B cell (primary cell): Measurements from ENCODE around the gene ALOX12. TPM values are rescaled to one million over a fixed set of nuclear protein-coding genes. Genes with fewer than 3 reads are reported as not detected.

Source experiments
- ATAC-seq: fragments of 200-7000 bp; cut with Tn5 transposase; one replicate; pipeline ENCODE4 v1.10.0; 2021; ENCODE audit warnings: low read depth, mild to moderate bottlenecking, moderate number of reproducible peaks, moderate library complexity
- CTCF ChIA-PET: fragments of 350-600 bp; sonication (Branson Sonifier 250); formaldehyde crosslinking; loops from one replicate; lab custom pipeline; 2021; ENCODE audit warnings: antibody characterized with exemption, inconsistent platforms; lab: Charles Lee
- POLR2A ChIA-PET: fragments of 350-600 bp; sonication (Branson Sonifier 250); formaldehyde crosslinking; loops from one replicate; lab custom pipeline; 2021; ENCODE audit warnings: antibody characterized with exemption; lab: Charles Lee
- DNase-seq: peaks from one replicate; pipeline ENCODE4 v3.0.0; 2013
- H2AFZ ChIP-seq: 2 replicates; pipeline ENCODE4 v1.6.1; 2012; ENCODE audit warnings: mild to moderate bottlenecking, low read depth, low read length; ENCODE audit not compliant: insufficient read depth, poor library complexity, severe bottlenecking
- H3K27ac ChIP-seq, 2 donors: 1 replicate in 1 of 2; 2 replicates in 1 of 2; pipeline ENCODE4 v1.5.1; 2012 to 2013; ENCODE audit warnings: low read length in 2 of 2, mild to moderate bottlenecking in 2 of 2, moderate library complexity in 1 of 2
- H3K27me3 ChIP-seq, 4 experiments: fragments of 200-600 bp in 1 of 4; sonication (generic) in 1 of 4; replicated peaks in 1 of 4; 1 replicate in 2 of 4; 2 replicates in 2 of 4; pipeline versions ENCODE4 v1.6.1 to v1.7.0; 2013 to 2016; ENCODE audit warnings: low read length in 3 of 4, mild to moderate bottlenecking in 2 of 4, mixed read lengths in 1 of 4, moderate library complexity in 1 of 4; ENCODE audit not compliant: insufficient read depth in 4 of 4, control insufficient read depth in 3 of 4; ENCODE audit errors: control extremely low read depth in 1 of 4
- H3K36me3 ChIP-seq, 2 experiments: replicated peaks in 1 of 2; 1 replicate in 1 of 2; 2 replicates in 1 of 2; pipeline versions ENCODE4 v1.6.1 to v1.7.1; 2013; ENCODE audit warnings: low read length in 1 of 2; ENCODE audit not compliant: insufficient read depth in 2 of 2, control insufficient read depth in 1 of 2; ENCODE audit errors: control extremely low read depth in 1 of 2, extremely low read depth in 1 of 2
- H3K4me1 ChIP-seq, 2 donors: fragments of 200-600 bp in 1 of 2; sonication (generic) in 1 of 2; 1 replicate in 1 of 2; 2 replicates in 1 of 2; pipeline versions ENCODE4 v1.5.1 to v1.6.1; 2013 to 2017; ENCODE audit warnings: low read length in 2 of 2; ENCODE audit not compliant: control insufficient read depth in 2 of 2, insufficient read depth in 2 of 2
- H3K4me2 ChIP-seq: replicated peaks from 2 replicates; pipeline ENCODE3; 2012; ENCODE audit warnings: mild to moderate bottlenecking, low read depth, low read length; ENCODE audit not compliant: poor library complexity, severe bottlenecking
- H3K4me3 ChIP-seq, 5 experiments: fragments of 200-600 bp in 1 of 5; sonication (generic) in 1 of 5; 1 replicate in 3 of 5; 2 replicates in 2 of 5; pipeline versions ENCODE4 v1.5.1 to v1.7.0; 2011 to 2016; ENCODE audit warnings: low read length in 4 of 5, mild to moderate bottlenecking in 4 of 5, low read depth in 2 of 5, control low read depth in 1 of 5, moderate library complexity in 1 of 5; ENCODE audit not compliant: insufficient read depth in 1 of 5; ENCODE audit errors: control extremely low read depth in 1 of 5, extremely low read depth in 1 of 5
- H3K79me2 ChIP-seq: fragments of 200-600 bp; sonication (generic); one replicate; pipeline ENCODE4 v1.6.0; 2016; ENCODE audit warnings: low read length; ENCODE audit not compliant: control insufficient read depth, insufficient read depth
- H3K9ac ChIP-seq: fragments of 200-600 bp; sonication (generic); 2 replicates; pipeline ENCODE4 v1.6.1; 2017; ENCODE audit warnings: mild to moderate bottlenecking, low read length, moderate library complexity
- H3K9me3 ChIP-seq, 3 donors: one replicate each; pipeline versions ENCODE4 v1.6.1 to v1.7.1; 2013; ENCODE audit warnings: low read length in 2 of 3; ENCODE audit not compliant: control insufficient read depth in 2 of 3, insufficient read depth in 1 of 3; ENCODE audit errors: control extremely low read depth in 1 of 3
- H4K20me1 ChIP-seq: 2 replicates; pipeline ENCODE4 v1.6.0; 2012; ENCODE audit warnings: mild to moderate bottlenecking, low read length; ENCODE audit not compliant: insufficient read depth, control insufficient read depth, poor library complexity, severe bottlenecking
- H3K27ac Mint-ChIP-seq: one replicate; pipeline ENCODE4 v1.8.0; 2021; ENCODE audit warnings: mixed read lengths
- H3K27me3 Mint-ChIP-seq: one replicate; pipeline ENCODE4 v1.8.0; 2021; ENCODE audit warnings: mixed read lengths
- H3K4me1 Mint-ChIP-seq: one replicate; pipeline ENCODE4 v1.8.0; 2021; ENCODE audit warnings: mixed read lengths
- H3K4me3 Mint-ChIP-seq: one replicate; pipeline ENCODE4 v1.8.0; 2021; ENCODE audit warnings: mixed read lengths
- H3K9me3 Mint-ChIP-seq: one replicate; pipeline ENCODE4 v1.8.0; 2022; ENCODE audit warnings: mixed read lengths; ENCODE audit not compliant: insufficient read depth
- CTCF ChIP-seq: fragments of 200-600 bp; IDR thresholded peaks from one replicate; pipeline ENCODE4 v1.8.0; 2022; ENCODE audit warnings: antibody characterized with exemption, mild to moderate bottlenecking
- EZH2 ChIP-seq: IDR thresholded peaks from 2 replicates; pipeline ENCODE4 v1.6.1; 2012; ENCODE audit warnings: borderline replicate concordance, low read depth, mild to moderate bottlenecking, moderate library complexity, low read length; ENCODE audit not compliant: insufficient read depth, poor library complexity, severe bottlenecking
- WGBS: methylation state at CpG from one replicate; pipeline ENCODE4 v1.1.5; 2013; ENCODE audit warnings: missing lambda C conversion rate; ENCODE audit not compliant: insufficient coverage; 5-methylcytosine and 5-hydroxymethylcytosine counted together
- intact Hi-C: fragments of 100-400 bp; cut with micrococcal nuclease; formaldehyde crosslinking; loops from one replicate; pipeline ENCODE4 v1.10.0; 2022
- polyA plus RNA-seq: library from polyadenylated mRNA; depleted of rRNA; stranded (reverse); fragments of >200 nt; gene quantifications from 2 replicates; pipeline ENCODE4 v1.2.3, GENCODE V29; 2012
- total RNA-seq, 2 donors: library from RNA; stranded (reverse); fragments of 120-200 nt in 1 of 2; gene quantifications; 1 replicate in 1 of 2; 2 replicates in 1 of 2; pipeline versions ENCODE4 v1.2.3 to v1.2.4, GENCODE V29; 2013 to 2022

Gene ALOX12
- total and polyA plus RNA-seq, 2 donors (not counting 1 experiment from before 2014, with no cell fraction given) = 0.07 TPM; not detected in 1

DNA sequence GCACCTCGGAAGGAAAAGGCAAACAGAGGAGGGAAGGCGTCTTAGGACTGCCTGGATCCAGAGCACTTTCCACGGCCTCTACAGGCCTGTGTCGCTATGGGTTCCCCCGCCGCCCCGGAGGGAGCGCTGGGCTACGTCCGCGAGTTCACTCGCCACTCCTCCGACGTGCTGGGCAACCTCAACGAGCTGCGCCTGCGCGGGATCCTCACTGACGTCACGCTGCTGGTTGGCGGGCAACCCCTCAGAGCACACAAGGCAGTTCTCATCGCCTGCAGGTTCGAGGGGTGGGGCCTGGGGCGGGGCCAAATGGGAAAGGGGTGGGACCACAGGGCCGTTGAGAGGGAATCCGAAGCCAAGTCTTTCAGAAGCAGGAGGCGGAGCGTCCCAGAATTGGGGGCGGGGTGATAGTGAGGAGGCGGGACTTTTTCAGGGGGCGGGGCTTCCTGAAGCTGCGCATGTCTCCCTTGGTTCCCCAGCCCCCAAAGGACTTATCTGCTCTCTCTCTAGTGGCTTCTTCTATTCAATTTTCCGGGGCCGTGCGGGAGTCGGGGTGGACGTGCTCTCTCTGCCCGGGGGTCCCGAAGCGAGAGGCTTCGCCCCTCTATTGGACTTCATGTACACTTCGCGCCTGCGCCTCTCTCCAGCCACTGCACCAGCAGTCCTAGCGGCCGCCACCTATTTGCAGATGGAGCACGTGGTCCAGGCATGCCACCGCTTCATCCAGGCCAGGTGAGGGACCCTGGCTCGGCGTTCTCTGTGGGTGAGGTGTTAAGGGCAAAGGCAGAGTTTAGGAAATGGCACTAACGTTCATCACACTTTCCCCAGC is 27.9 kb downstream of the ALOX12 start:
- Mint-ChIP-seq H3K9me3 (no peaks in the 10 kb centered on the region), H3K4me3 (peak overlapping the region; percentile 82), H3K27me3 (no peaks in the 10 kb centered on the region), H3K4me1 (peaks cover 28% of the 10 kb centered on the region), H3K27ac (peak overlapping the region; percentile 92)
- peaks cover 21 to 27% of the 10 kb centered on the region in 2 donors for H3K4me1 ChIP-seq
- ChIA-PET CTCF (interaction anchor here (0.9 to 7.2 kb wide), 8 partner anchors 12 to 181 kb away, joined by 3 to 84 read pairs (median 12); partner anchors contain the start of genes SLC16A11 and SLC16A13), POLR2A (interaction anchor here (0.6 to 3.0 kb wide), 11 partner anchors 9 to 663 kb away, joined by 3 to 26 read pairs (median 5); partner anchors contain the start of genes DVL2, RNASEK, SLC16A11 and SLC16A13)
- H3K9ac ChIP-seq = peak overlapping the region; percentile 62
- no peaks in the 10 kb centered on the region for H4K20me1 ChIP-seq
- H3K4me3 ChIP-seq = peak overlapping the region; percentile 5 to 71 (median 30)
- H3K27me3 ChIP-seq = no peaks in the 10 kb centered on the region
- H3K79me2 ChIP-seq = no peaks in the 10 kb centered on the region
- peak overlapping the region; percentile 80 for H2AFZ ChIP-seq
- ATAC-seq (peak; percentile 72), DNase-seq (peak; percentile 95)
- no peak for TF ChIP-seq EZH2
- no peak for TF ChIP-seq CTCF
- intact Hi-C loops = loop anchor here (1.0 kb wide), 1 partner anchor 12 kb away; no protein-coding TSS in a partner anchor
- peak overlapping the region; percentile 45 to 73 for H3K27ac ChIP-seq
- no peaks in the 10 kb centered on the region for H3K36me3 ChIP-seq
- 42% methylated on average over 46 of the region's 51 CpGs for WGBS
- H3K4me2 ChIP-seq = peak overlapping the region; percentile 83
- peaks cover 0 to 17% (median 0%) of the 10 kb centered on the region in 3 donors for H3K9me3 ChIP-seq

GRCh38 chr17:7024402-7024785 is 28.5 kb downstream of the ALOX12 start:
- Mint-ChIP-seq H3K27me3 (no peaks in the 10 kb centered on the region), H3K4me1 (peaks cover 34% of the 10 kb centered on the region), H3K27ac (no peak overlapping the region), H3K4me3 (no peak overlapping the region), H3K9me3 (no peaks in the 10 kb centered on the region)
- Histone ChIP-seq H3K4me2 (no peak overlapping the region), H4K20me1 (no peaks in the 10 kb centered on the region), H3K9ac (no peak overlapping the region), H3K4me3 (no peak overlapping the region), H3K79me2 (no peaks in the 10 kb centered on the region), H2AFZ (no peak overlapping the region), H3K27me3 (no peaks in the 10 kb centered on the region), H3K36me3 (no peaks in the 10 kb centered on the region), H3K27ac (no peak overlapping the region), H3K4me1 (peaks cover 23 to 30% of the 10 kb centered on the region in 2 donors), H3K9me3 (peaks cover 0 to 17% (median 0%) of the 10 kb centered on the region in 3 donors)
- ChIA-PET CTCF (interaction anchor here (0.6 to 7.2 kb wide), 7 partner anchors 10 to 182 kb away, joined by 3 to 84 read pairs (median 4); partner anchors contain the start of gene SLC16A13), POLR2A (interaction anchor here (0.7 to 3.0 kb wide), 2 partner anchors 11 to 210 kb away, joined by 3 to 26 read pairs; partner anchors contain the start of genes DVL2 and SLC16A13)
- TF ChIP-seq CTCF (no peak), EZH2 (no peak)
- 96% methylated on average over 8 of the region's 8 CpGs for WGBS
- DNase-seq (no peak), ATAC-seq (no peak)
- intact Hi-C loops = no loop called here
